Epithelial cell of esophagus (primary cell): ENCODE data around the gene MAGEA2.
"Not testable (repeated sequence)": the region's sequence is repeated elsewhere in the genome, so short reads cannot be mapped to it uniquely, and the experiment has no call there.

Source experiments
- DNase-seq: peaks from one replicate; pipeline ENCODE4 v3.0.0; 2010; ENCODE audit warnings: low read depth
- H3K4me3 ChIP-seq: 2 replicates; pipeline ENCODE4 v1.5.1; 2011; ENCODE audit warnings: mild to moderate bottlenecking, low read length, control low read depth
- TF ChIP-seq, protein P1 (sequence below): IDR thresholded peaks from 2 replicates; pipeline ENCODE4 v1.5.1; 2011; ENCODE audit warnings: low read depth, mild to moderate bottlenecking, low read length, control low read depth, inconsistent platforms; ENCODE audit not compliant: insufficient read depth; ENCODE audit errors: missing control alignments

Gene MAGEA2

DNA sequence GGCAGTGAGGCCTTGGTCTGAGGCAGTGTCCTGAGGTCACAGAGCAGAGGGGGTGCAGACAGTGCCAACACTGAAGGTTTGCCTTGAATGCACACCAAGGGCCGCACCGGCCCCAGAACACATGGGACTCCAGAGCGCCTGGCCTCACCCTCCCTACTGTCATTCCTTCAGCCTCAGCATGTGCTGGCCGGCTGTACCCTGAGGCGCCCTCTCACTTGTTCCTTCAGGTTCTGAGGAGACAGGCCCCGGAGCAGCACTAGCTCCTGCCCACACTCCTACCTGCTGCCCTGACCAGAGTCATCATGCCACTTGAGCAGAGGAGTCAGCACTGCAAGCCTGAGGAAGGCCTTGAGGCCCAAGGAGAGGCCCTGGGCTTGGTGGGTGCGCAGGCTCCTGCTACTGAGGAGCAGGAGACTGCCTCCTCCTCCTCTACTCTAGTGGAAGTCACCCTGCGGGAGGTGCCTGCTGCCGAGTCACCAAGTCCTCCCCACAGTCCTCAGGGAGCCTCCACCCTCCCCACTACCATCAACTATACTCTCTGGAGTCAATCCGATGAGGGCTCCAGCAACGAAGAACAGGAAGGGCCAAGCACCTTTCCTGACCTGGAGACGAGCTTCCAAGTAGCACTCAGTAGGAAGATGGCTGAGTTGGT, 17.7 kb downstream of the MAGEA2 start:
- TF ChIP-seq, protein P1, sequence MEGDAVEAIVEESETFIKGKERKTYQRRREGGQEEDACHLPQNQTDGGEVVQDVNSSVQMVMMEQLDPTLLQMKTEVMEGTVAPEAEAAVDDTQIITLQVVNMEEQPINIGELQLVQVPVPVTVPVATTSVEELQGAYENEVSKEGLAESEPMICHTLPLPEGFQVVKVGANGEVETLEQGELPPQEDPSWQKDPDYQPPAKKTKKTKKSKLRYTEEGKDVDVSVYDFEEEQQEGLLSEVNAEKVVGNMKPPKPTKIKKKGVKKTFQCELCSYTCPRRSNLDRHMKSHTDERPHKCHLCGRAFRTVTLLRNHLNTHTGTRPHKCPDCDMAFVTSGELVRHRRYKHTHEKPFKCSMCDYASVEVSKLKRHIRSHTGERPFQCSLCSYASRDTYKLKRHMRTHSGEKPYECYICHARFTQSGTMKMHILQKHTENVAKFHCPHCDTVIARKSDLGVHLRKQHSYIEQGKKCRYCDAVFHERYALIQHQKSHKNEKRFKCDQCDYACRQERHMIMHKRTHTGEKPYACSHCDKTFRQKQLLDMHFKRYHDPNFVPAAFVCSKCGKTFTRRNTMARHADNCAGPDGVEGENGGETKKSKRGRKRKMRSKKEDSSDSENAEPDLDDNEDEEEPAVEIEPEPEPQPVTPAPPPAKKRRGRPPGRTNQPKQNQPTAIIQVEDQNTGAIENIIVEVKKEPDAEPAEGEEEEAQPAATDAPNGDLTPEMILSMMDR: no peak
- H3K4me3 ChIP-seq: no peak overlapping the region
- DNase-seq: no peak

DNA sequence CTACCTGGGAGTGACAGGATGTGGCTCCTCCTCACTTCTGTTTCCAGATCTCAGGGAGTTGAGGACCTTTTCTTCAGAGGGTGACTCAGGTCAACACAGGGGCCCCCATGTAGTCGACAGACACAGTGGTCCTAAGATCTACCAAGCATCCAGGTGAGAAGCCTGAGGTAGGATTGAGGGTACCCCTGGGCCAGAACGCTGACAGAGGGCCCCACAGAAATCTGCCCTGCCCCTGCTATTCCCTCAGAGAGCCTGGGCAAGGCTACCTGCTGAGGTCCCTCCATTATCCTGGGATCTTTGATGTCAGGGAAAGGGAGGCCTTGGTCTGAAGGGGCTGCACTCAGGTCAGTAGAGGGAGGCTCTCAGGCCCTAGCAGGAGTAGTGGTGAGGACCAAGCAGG, 18.5 kb downstream of the MAGEA2 start:
- TF ChIP-seq, protein P1: no peak
- no peak for DNase-seq
- no peak overlapping the region for H3K4me3 ChIP-seq

DNA sequence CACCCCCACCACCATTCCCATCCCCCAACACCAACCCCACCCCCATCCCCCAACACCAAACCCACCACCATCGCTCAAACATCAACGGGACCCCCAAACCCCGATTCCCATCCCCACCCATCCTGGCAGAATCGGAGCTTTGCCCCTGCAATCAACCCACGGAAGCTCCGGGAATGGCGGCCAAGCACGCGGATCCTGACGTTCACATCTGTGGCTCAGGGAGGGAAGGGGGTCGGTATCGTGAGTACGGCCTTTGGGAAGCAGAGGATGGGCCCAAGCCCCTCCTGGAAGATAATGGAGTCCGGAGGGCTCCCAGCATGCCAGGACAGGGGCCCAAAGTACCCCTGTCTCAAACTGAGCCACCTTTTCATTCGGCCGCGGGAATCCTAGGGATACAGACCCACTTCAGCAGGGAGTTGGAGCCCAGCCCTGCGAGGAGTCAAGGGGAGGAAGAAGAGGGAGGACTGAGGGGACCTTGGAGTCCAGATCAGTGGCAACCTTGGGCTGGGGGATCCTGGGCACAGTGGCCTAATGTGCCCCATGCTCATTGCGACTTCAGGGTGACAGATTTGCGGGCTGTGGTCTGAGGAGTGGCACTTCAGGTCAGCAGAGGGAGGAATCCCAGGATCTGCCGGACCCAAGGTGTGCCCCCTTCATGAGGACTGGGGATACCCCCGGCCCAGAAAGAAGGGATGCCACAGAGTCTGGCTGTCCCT, 19.3 kb downstream of the MAGEA2 start:
- H3K4me3 ChIP-seq, DNase-seq: not testable (repeated sequence)

DNA sequence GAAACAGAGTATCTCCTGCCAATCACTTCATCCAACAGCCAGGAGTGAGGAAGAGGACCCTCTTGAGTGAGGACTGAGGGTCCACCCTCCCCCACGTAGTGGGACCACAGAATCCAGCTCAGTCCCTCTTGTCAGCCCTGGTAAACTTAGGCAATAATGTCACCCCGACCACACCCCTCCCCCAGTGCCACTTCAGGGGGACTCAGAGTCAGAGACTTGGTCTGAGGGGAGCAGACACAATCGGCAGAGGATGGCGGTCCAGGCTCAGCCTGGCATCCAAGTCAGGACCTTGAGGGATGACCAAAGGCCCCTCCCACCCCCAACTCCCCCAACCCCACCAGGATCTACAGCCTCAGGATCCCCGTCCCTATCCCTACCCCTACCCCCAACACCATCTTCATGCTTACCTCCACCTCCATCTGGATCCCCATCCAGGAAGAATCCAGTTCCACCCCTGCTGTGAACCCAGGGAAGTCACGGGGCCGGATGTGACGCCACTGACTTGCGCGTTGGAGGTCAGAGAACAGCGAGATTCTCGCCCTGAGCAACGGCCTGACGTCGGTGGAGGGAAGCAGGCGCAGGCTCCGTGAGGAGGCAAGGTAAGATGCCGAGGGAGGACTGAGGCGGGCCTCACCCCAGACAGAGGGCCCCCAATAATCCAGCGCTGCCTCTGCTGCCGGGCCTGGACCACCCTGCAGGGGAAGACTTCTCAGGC, 20.2 kb downstream of the MAGEA2 start, which contains the start of the genes CSAG1 and MAGEA12:
Gene CSAG1 (minus strand): TSS at position 461 of the 715 bp plus-strand sequence. CDS start 1,261 bp downstream, outside the sequence.
Gene MAGEA12 (plus strand): TSS at position 497 of the 715 bp plus-strand sequence. CDS start 2,405 bp downstream, outside the sequence.
- DNase-seq: no peak
- no peak within 1 kb of the TSS for H3K4me3 ChIP-seq
- TF ChIP-seq, protein P1: no peak

DNA sequence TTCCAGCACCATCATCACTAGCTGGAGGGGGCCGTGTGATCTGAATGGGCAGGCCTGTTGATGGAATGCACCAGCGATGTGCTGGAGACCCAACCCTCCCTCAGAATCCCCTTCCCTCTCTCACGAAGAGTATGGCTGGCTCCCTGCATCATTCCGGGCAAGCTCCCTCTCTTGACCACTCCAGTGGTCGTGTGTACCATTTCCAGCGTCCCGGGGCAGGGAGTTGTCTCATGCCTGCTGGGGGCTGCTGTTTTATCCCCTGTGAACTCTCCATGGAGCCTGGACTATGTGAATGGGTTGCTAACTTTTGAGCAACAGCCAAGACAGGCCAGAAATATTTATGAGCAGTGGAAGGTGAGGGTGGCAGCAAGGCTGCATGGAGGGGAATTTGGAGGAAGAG, 28.2 kb downstream of the MAGEA2 start:
- DNase-seq: no peak
- no peak overlapping the region for H3K4me3 ChIP-seq
- TF ChIP-seq, protein P1: no peak

DNA sequence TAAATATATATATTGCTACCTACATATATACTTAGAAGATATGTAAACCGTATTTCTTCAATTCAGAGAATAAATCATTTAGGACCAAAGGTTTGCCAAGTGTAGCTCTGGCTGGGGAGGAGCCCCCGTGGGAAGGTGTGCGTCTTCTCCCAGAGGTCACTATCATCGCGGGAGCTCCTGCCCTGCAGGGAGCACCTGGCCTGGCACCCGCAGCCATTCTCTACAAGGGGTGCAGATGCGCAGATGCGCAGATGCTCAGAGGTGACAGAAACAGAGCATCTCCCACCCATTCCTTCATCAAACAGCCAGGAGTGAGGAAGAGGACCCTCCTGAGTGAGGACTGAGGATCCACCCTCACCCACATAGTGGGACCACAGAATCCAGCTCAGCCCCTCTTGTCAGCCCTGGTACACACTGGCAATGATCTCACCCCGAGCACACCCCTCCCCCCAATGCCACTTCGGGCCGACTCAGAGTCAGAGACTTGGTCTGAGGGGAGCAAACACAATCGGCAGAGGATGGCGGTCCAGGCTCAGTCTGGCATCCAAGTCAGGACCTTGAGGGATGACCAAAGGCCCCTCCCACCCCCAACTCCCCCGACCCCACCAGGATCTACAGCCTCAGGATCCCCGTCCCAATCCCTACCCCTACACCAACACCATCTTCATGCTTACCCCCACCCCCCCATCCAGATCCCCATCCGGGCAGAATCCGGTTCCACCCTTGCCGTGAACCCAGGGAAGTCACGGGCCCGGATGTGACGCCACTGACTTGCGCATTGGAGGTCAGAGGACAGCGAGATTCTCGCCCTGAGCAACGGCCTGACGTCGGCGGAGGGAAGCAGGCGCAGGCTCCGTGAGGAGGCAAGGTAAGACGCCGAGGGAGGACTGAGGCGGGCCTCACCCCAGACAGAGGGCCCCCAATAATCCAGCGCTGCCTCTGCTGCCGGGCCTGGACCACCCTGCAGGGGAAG, 39.5 kb downstream of the MAGEA2 start, which contains the start of gene MAGEA2B:
Gene MAGEA2B (plus strand): TSS at position 814 of the 973 bp plus-strand sequence. CDS start 2,479 bp downstream, outside the sequence.
- not testable (repeated sequence) for H3K4me3 ChIP-seq, DNase-seq

DNA sequence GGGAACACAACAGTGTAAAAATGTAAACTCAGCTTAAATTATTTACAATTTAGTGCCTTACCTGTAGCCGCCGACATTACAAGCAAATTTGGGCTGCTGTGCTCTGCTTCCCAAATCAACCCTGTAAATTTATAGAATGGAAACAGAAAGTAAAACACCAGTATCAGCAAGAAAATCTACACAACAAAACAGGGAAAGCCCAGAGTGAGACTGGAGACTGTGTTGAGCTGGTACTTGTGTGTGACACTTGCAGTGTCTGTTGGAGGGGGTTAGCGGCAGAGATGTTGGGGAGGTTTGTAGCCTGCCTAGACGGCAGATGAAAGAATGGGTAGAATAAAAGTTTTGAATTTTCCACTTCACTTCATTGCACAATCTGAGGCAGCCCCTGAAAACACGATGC, 40.4 kb downstream of the MAGEA2 start:
- DNase-seq: not testable (repeated sequence)

DNA sequence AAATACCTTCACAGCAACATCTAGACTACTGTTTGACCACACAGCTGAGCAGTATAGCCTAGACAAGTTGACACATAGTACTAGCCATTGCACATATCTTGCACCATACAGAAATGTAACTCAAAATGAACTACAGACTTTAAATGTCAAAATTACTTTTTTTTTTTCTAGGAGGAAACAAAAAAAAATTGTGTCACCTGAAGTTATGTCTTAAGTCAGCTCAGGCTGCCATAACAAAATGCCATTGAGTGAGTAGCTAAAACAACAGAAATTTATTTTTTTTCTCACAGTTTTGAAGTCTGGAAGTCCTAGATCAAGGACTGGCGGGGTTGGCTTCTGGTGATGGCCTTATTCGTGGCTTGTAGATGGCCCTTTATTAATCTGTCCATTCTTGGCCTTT, 44.5 kb downstream of the MAGEA2 start, which contains the start of gene CSAG2:
Gene CSAG2 (minus strand): TSS at position 101 of the 400 bp plus-strand sequence. CDS start 161 bp downstream, outside the sequence.
- H3K4me3 ChIP-seq, DNase-seq: not testable (repeated sequence)

More for the DNA sequence above, 40.4 kb downstream of the MAGEA2 start:
- H3K4me3 ChIP-seq: not testable (repeated sequence)

DNA sequence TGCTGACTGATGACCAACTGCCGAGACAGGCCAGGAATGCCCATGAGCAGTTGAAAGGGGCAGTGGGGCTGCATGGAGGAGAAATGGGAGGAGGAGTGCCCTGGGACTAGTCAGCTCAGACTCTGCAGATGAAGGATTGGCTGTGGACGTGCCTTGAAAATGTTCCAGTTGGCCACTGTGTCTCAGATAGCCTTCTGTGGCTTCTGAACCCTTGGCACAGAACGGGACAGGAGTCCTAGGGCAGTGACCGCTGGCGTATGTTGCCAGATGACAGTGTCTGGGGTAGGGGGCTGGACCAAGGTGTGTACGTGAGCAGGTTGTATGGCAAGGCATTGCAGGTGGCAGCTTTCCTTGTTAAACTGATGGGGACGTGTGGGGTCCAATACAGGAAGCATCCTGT, 47.1 kb downstream of the MAGEA2 start:
- DNase-seq, H3K4me3 ChIP-seq: not testable (repeated sequence)

DNA sequence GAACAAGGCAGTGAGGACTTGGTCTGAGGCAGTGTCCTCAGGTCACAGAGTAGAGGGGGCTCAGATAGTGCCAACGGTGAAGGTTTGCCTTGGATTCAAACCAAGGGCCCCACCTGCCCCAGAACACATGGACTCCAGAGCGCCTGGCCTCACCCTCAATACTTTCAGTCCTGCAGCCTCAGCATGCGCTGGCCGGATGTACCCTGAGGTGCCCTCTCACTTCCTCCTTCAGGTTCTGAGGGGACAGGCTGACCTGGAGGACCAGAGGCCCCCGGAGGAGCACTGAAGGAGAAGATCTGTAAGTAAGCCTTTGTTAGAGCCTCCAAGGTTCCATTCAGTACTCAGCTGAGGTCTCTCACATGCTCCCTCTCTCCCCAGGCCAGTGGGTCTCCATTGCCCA, 53.3 kb downstream of the MAGEA2 start:
- H3K4me3 ChIP-seq, DNase-seq: not testable (repeated sequence)
